ENCODE measurements around the gene ERO1A.
"Not testable (repeated sequence)": the region's sequence is repeated elsewhere in the genome, so short reads cannot be mapped to it uniquely, and the experiment has no call there.

DNA sequence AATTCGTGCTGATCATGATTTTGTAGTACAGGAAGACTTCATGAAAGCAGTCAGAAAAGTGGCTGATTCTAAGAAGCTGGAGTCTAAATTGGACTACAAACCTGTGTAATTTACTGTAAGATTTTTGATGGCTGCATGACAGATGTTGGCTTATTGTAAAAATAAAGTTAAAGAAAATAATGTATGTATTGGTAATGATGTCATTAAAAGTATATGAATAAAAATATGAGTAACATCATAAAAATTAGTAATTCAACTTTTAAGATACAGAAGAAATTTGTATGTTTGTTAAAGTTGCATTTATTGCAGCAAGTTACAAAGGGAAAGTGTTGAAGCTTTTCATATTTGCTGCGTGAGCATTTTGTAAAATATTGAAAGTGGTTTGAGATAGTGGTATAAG lies 32.2 kb upstream of the ERO1A start:
- TF ChIP-seq POLR2A (IDR thresholded peaks at IDR 0.05) = not testable (repeated sequence)
- TF ChIP-seq, protein P1, sequence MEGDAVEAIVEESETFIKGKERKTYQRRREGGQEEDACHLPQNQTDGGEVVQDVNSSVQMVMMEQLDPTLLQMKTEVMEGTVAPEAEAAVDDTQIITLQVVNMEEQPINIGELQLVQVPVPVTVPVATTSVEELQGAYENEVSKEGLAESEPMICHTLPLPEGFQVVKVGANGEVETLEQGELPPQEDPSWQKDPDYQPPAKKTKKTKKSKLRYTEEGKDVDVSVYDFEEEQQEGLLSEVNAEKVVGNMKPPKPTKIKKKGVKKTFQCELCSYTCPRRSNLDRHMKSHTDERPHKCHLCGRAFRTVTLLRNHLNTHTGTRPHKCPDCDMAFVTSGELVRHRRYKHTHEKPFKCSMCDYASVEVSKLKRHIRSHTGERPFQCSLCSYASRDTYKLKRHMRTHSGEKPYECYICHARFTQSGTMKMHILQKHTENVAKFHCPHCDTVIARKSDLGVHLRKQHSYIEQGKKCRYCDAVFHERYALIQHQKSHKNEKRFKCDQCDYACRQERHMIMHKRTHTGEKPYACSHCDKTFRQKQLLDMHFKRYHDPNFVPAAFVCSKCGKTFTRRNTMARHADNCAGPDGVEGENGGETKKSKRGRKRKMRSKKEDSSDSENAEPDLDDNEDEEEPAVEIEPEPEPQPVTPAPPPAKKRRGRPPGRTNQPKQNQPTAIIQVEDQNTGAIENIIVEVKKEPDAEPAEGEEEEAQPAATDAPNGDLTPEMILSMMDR (IDR thresholded peaks at IDR 0.05 in 8 of 11, conservative IDR thresholded peaks at IDR 0.05 in 3 of 11) = not testable (repeated sequence)
